HCT116 (cell line): ENCODE results near the gene KIFAP3. TPM values are rescaled to one million over a fixed set of nuclear protein-coding genes. Genes with fewer than 3 reads are reported as not detected.
"Not testable (repeated sequence)": the region's sequence is repeated elsewhere in the genome, so short reads cannot be mapped to it uniquely, and the experiment has no call there.

Source experiments
- ATAC-seq: fragments of 200-7000 bp; cut with Tn5 transposase; 2 replicates; pipeline ENCODE4 v1.9.1; 2020; ENCODE audit warnings: mild to moderate bottlenecking, moderate library complexity
- BruUV-seq: library from RNA; stranded (reverse); fragments of 400-500 nt; replicated peaks from 2 replicates; lab custom pipeline; 2021; lab: Mats Ljungman, UMichigan
- CTCF ChIA-PET: fragments of 300-600 bp; sonication (Branson Sonifier 250); formaldehyde crosslinking; loops from one replicate; lab custom pipeline; 2021; ENCODE audit warnings: antibody characterized with exemption; lab: Charles Lee
- POLR2A ChIA-PET: fragments of 300-600, 350-600 bp; sonication (Branson Sonifier 250); formaldehyde crosslinking; loops from one replicate; lab custom pipeline; 2021; ENCODE audit warnings: antibody characterized with exemption; lab: Charles Lee
- RAD21 ChIA-PET, 2 experiments: fragments of 300-600 bp; sonication (Branson Sonifier 250); formaldehyde crosslinking; loops; one replicate each; lab custom pipeline; 2023; ENCODE audit warnings: low total read pairs in 2 of 2; ENCODE audit not compliant: uncharacterized antibody in 2 of 2, unreplicated experiment in 2 of 2, low non-redundant PET in 1 of 2; lab: Charles Lee
- DNase-seq: peaks from one replicate; pipeline ENCODE4 v3.0.0-alpha.2; 2010; ENCODE audit warnings: low read depth, low spot score
- H2AFZ ChIP-seq: fragments of 200-600 bp; shearing (Covaris generic), sonication (generic); 2 replicates; pipeline ENCODE4 v1.6.1; 2017; ENCODE audit warnings: low read depth, mixed run types, mixed read lengths, antibody characterized with exemption, low read length; ENCODE audit not compliant: poor library complexity, severe bottlenecking
- H3K27ac ChIP-seq: 2 replicates; pipeline ENCODE4 v1.5.1; 2012; ENCODE audit warnings: low read depth, low read length
- H3K27me3 ChIP-seq: fragments of 200-600 bp; sonication (generic); 2 replicates; pipeline ENCODE4 v1.6.1; 2016; ENCODE audit warnings: mixed run types, low read length, mixed read lengths; ENCODE audit not compliant: insufficient read depth
- H3K36me3 ChIP-seq, 2 experiments: fragments of 200-500 bp in 1 of 2; fragments of 200-600 bp in 1 of 2; sonication (Bioruptor generic) in 1 of 2; sonication (generic) in 1 of 2; 2 replicates each; pipeline versions ENCODE4 v1.5.1 to v1.6.1; 2014 to 2016; ENCODE audit warnings: low read length in 2 of 2, inconsistent platforms in 1 of 2, mixed read lengths in 1 of 2, mixed run types in 1 of 2; ENCODE audit not compliant: insufficient read depth in 2 of 2, control insufficient read depth in 1 of 2
- H3K4me1 ChIP-seq, 2 experiments: fragments of 200-600 bp in 1 of 2; sonication (generic) in 1 of 2; 2 replicates each; pipeline versions ENCODE4 v1.5.1 to v1.6.1; 2012 to 2017; ENCODE audit warnings: low read length in 2 of 2, inconsistent platforms in 1 of 2, mild to moderate bottlenecking in 1 of 2, mixed read lengths in 1 of 2, mixed run types in 1 of 2, moderate library complexity in 1 of 2; ENCODE audit not compliant: insufficient read depth in 2 of 2, control insufficient read depth in 1 of 2
- H3K4me2 ChIP-seq: fragments of 200-600 bp; sonication (generic); 2 replicates; pipeline ENCODE4 v1.6.1; 2017; ENCODE audit warnings: mixed run types, low read length, mixed read lengths
- H3K4me3 ChIP-seq, 2 experiments: fragments of 200-600 bp in 1 of 2; sonication (generic) in 1 of 2; replicated peaks in 1 of 2; 2 replicates each; pipeline ENCODE4 v1.5.1; 2011 to 2016; ENCODE audit warnings: low read length in 2 of 2, control low read depth in 1 of 2, low read depth in 1 of 2, mild to moderate bottlenecking in 1 of 2, mixed read lengths in 1 of 2, mixed run types in 1 of 2
- H3K79me2 ChIP-seq: fragments of 200-600 bp; sonication (generic); 2 replicates; pipeline ENCODE4 v1.6.1; 2017; ENCODE audit warnings: mild to moderate bottlenecking, mixed run types, low read length, moderate library complexity, mixed read lengths; ENCODE audit not compliant: insufficient read depth
- H3K9ac ChIP-seq: fragments of 200-600 bp; sonication (generic); 2 replicates; pipeline ENCODE4 v1.6.1; 2016; ENCODE audit warnings: low read length, mixed read lengths
- H3K9me2 ChIP-seq: fragments of 200-600 bp; sonication (generic), shearing (Covaris generic); 2 replicates; pipeline ENCODE4 v1.6.1; 2017; ENCODE audit warnings: mixed run types, mild to moderate bottlenecking, moderate library complexity; ENCODE audit not compliant: insufficient read depth
- H3K9me3 ChIP-seq, 2 experiments: fragments of 200-500 bp in 1 of 2; fragments of 200-600 bp in 1 of 2; sonication (Bioruptor generic) in 1 of 2; sonication (generic) in 1 of 2; 2 replicates each; pipeline ENCODE4 v1.6.1; 2014 to 2017; ENCODE audit warnings: low read length in 2 of 2, mixed read lengths in 2 of 2, inconsistent platforms in 1 of 2, low read depth in 1 of 2, mild to moderate bottlenecking in 1 of 2, mixed run types in 1 of 2, moderate library complexity in 1 of 2; ENCODE audit not compliant: control insufficient read depth in 1 of 2, insufficient read depth in 1 of 2
- H4K20me1 ChIP-seq: fragments of 200-600 bp; sonication (generic), shearing (Covaris generic); 2 replicates; pipeline ENCODE4 v1.6.1; 2017; ENCODE audit warnings: mixed run types, mild to moderate bottlenecking, moderate library complexity; ENCODE audit not compliant: insufficient read depth
- ELF1 ChIP-seq: IDR thresholded peaks from 2 replicates; pipeline ENCODE4 v1.6.1; 2012; ENCODE audit warnings: low read depth, borderline replicate concordance
- SP1 ChIP-seq: IDR thresholded peaks from 2 replicates; pipeline ENCODE4 v1.6.1; 2012; ENCODE audit warnings: low read depth
- YY1 ChIP-seq: IDR thresholded peaks from 2 replicates; pipeline ENCODE4 v1.6.1; 2011; ENCODE audit warnings: low read length, low read depth, moderate library complexity, mild to moderate bottlenecking; ENCODE audit not compliant: insufficient replicate concordance; ENCODE audit errors: extremely low read depth
- intact Hi-C: fragments of 100-400 bp; cut with micrococcal nuclease; formaldehyde crosslinking; loops from 2 replicates; pipeline ENCODE4 v1.10.0; 2022
- total RNA-seq: library from RNA; stranded (reverse); gene quantifications from one replicate; pipeline ENCODE4 v1.2.1, GENCODE V29; 2021; ENCODE audit not compliant: unreplicated experiment

Gene KIFAP3
- total RNA-seq, 1 experiment from 2014 or later = 10.8 TPM

DNA sequence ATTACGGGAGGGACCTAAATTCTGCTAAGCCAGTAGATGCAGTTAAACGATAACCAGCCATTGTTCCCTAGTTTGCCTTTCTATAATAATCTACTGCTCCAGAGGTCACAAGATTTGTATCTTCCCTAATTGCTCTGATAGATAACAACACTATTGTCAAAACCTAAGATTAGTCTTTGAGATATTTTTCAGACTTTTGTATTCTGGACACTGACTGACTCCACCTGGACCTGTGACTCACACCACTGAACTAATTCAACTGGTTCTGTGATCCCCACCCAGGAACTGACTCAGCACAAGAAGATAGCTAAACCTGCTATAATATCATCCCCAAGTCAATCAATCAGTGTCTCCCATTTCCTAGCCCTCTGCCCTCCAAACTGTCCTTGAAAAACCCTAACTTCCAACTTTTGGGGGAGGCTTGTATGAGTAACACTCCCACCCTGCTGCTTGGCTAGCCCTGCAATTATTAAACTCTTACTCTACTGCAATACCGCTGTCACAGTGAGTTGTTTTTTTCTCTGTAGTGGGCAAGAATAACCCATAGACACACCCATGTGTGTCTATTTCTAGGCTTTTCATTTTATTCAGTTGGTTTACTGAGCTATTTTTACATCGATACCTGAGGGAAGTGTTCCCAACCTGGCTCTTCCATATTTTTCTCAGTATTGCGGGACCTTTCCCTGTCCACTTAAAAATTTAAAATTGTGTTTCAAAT lies 11.2 kb downstream of the KIFAP3 start (continued):
- peak; percentile 90 for TF ChIP-seq SP1
- TF ChIP-seq ELF1 = no peak
- TF ChIP-seq YY1 = no peak

DNA sequence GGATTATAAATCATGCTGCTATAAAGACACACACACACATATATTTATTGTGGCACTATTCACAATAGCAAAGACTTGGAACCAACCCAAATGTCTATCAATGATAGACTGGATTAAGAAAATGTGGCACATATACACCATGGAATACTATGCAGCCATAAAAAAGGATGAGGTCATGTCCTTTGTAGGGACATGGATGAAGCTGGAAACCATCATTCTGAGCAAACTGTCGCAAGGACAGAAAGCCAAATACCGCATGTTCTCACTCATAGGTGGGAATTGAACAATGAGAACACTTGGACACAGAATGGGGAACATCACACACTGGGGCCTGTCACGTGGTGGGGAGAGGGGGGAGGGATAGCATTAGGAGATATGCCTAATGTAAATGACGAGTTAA lies 12.8 kb downstream of the KIFAP3 start:
- H3K4me1 ChIP-seq = peaks cover 5 to 24% of the 10 kb centered on the region in 2 experiments; a peak in 3 of 4 replicates
- H3K9me2 ChIP-seq, intact Hi-C loops, H3K9me3 ChIP-seq, RAD21 ChIA-PET, H3K27me3 ChIP-seq, H2AFZ ChIP-seq, H3K9ac ChIP-seq, H3K4me3 ChIP-seq, BruUV-seq, POLR2A ChIA-PET, H3K36me3 ChIP-seq, H3K4me2 ChIP-seq, ATAC-seq, H3K27ac ChIP-seq, CTCF ChIA-PET, DNase-seq, H3K79me2 ChIP-seq, H4K20me1 ChIP-seq: not testable (repeated sequence)

DNA sequence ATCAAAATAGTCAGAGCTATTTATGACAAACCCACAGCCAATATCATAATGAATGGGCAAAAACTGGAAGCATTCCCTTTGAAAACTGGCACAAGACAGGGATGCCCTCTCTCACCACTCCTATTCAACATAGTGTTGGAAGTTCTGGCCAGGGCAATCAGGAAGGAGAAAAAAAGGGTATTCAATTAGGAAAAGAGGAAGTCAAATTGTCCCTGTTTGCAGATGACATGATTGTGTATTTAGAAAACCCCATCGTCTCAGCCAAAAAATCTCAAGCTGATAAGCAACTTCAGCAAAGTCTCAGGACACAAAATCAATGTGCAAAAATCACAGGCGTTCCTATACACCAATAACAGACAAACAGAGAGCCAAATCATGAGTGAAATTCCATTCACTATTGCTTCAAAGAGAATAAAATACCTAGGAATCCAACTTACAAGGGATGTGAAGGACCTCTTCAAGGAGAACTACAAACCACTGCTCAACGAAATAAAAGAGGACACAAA lies 14.4 kb downstream of the KIFAP3 start:
- H3K4me3 ChIP-seq, H3K27me3 ChIP-seq, ATAC-seq, intact Hi-C loops, H3K9me3 ChIP-seq, DNase-seq, BruUV-seq, H3K9me2 ChIP-seq, POLR2A ChIA-PET, CTCF ChIA-PET, H4K20me1 ChIP-seq, H3K36me3 ChIP-seq, H3K27ac ChIP-seq, RAD21 ChIA-PET, H3K4me2 ChIP-seq, H2AFZ ChIP-seq, H3K79me2 ChIP-seq, H3K9ac ChIP-seq: not testable (repeated sequence)
- H3K4me1 ChIP-seq = peaks cover 5 to 24% of the 10 kb centered on the region in 2 experiments; a peak in 3 of 4 replicates
